PC-9 (cell line): Measurements from ENCODE around the gene PRCD. TPM values are rescaled to one million over a fixed set of nuclear protein-coding genes. Genes with fewer than 3 reads are reported as not detected.
A peak's percentile ranks its signal among the peaks of the same experiment; 100 is the strongest.

Experiments used
- BruUV-seq: library from RNA; stranded (reverse); fragments of 400-500 nt; replicated peaks from 2 replicates; lab custom pipeline; 2021; lab: Mats Ljungman, UMichigan
- CTCF ChIA-PET: fragments of 300-600 bp; sonication (Branson Sonifier 250); formaldehyde crosslinking; loops from one replicate; lab custom pipeline; 2022; ENCODE audit warnings: antibody characterized with exemption; lab: Charles Lee
- POLR2A ChIA-PET: fragments of 300-600 bp; sonication (Branson Sonifier 250); formaldehyde crosslinking; loops from one replicate; lab custom pipeline; 2022; ENCODE audit warnings: antibody characterized with exemption; ENCODE audit not compliant: unreplicated experiment; lab: Charles Lee
- DNase-seq, 2 experiments: peaks; one replicate each; pipeline versions ENCODE4 v3.0.0 to v3.0.0-alpha.2; 2015 to 2022; ENCODE audit warnings: mixed read lengths in 1 of 2
- H2AFZ ChIP-seq: fragments of 200-600 bp; sonication (generic); 2 replicates; pipeline ENCODE4 v1.8.1; 2017; ENCODE audit warnings: antibody characterized with exemption
- H3F3A ChIP-seq: fragments of 200-600 bp; sonication (generic); 2 replicates; pipeline ENCODE4 v1.8.1; 2017; ENCODE audit warnings: antibody characterized with exemption, mild to moderate bottlenecking, low read depth; ENCODE audit not compliant: insufficient read depth
- H3K27ac ChIP-seq: fragments of 200-600 bp; sonication (generic); 2 replicates; pipeline ENCODE4 v1.6.1; 2016; ENCODE audit warnings: mixed run types
- H3K27me3 ChIP-seq: fragments of 200-600 bp; sonication (generic); 2 replicates; pipeline ENCODE4 v1.6.1; 2016; ENCODE audit warnings: low read depth, mixed run types; ENCODE audit not compliant: insufficient read depth
- H3K36me3 ChIP-seq: fragments of 200-600 bp; sonication (generic); 2 replicates; pipeline ENCODE4 v1.6.1; 2016; ENCODE audit warnings: low read depth, mixed run types
- H3K4me1 ChIP-seq: fragments of 200-600 bp; sonication (generic); replicated peaks from 2 replicates; pipeline ENCODE4 v1.6.1; 2016; ENCODE audit warnings: mixed run types; ENCODE audit not compliant: insufficient read depth
- H3K4me2 ChIP-seq: fragments of 200-600 bp; sonication (generic); 2 replicates; pipeline ENCODE4 v1.6.1; 2017; ENCODE audit warnings: mixed run types
- H3K4me3 ChIP-seq: fragments of 200-600 bp; sonication (generic); 2 replicates; pipeline ENCODE4 v1.6.1; 2016; ENCODE audit warnings: mixed run types
- H3K79me2 ChIP-seq: fragments of 200-600 bp; sonication (generic); 2 replicates; pipeline ENCODE4 v1.6.1; 2017; ENCODE audit warnings: low read depth, mixed run types
- H3K9me2 ChIP-seq: fragments of 200-600 bp; sonication (generic); 2 replicates; pipeline ENCODE4 v1.8.1; 2017; ENCODE audit warnings: mild to moderate bottlenecking; ENCODE audit not compliant: insufficient read depth
- H3K9me3 ChIP-seq: fragments of 200-600 bp; sonication (generic); 2 replicates; pipeline ENCODE4 v1.8.1; 2016; ENCODE audit warnings: low read depth; ENCODE audit not compliant: insufficient read depth
- H4K20me1 ChIP-seq: fragments of 200-600 bp; sonication (generic); 2 replicates; pipeline ENCODE4 v1.8.1; 2017; ENCODE audit not compliant: insufficient read depth
- CTCF ChIP-seq: fragments of 200-600 bp; sonication (generic); conservative IDR thresholded peaks from 2 replicates; pipeline ENCODE4 v1.6.1; 2017; ENCODE audit warnings: mixed run types, antibody characterized with exemption, mild to moderate bottlenecking, moderate library complexity
- EZH2 ChIP-seq: fragments of 200-600 bp; sonication (generic); IDR thresholded peaks from 2 replicates; pipeline ENCODE4 v1.8.0; 2017; ENCODE audit warnings: antibody characterized with exemption, low read depth
- intact Hi-C: fragments of 100-400 bp; cut with micrococcal nuclease; formaldehyde crosslinking; loops from one replicate; pipeline ENCODE4 v1.10.0; 2022; ENCODE audit not compliant: unreplicated experiment
- total RNA-seq: library from RNA; stranded (reverse); gene quantifications from 2 replicates; pipeline ENCODE4 v1.2.3, GENCODE V29; 2021

Gene PRCD
- total RNA-seq, 1 experiment from 2014 or later = 2.7 TPM

- intact Hi-C loops = loop anchor here (1.0 kb wide), 2 partner anchors 23 to 79 kb away; partner anchors contain the start of gene AANAT
- no TSS peak for BruUV-seq
- Histone ChIP-seq H3K4me2 (no peak overlapping the region), H2AFZ (no peak overlapping the region), H3K27me3 (no peaks in the 10 kb centered on the region), H3K9me3 (no peaks in the 10 kb centered on the region), H4K20me1 (no peaks in the 10 kb centered on the region), H3K9me2 (no peaks in the 10 kb centered on the region), H3K36me3 (no peaks in the 10 kb centered on the region), H3K4me1 (peaks cover 14% of the 10 kb centered on the region), H3K4me3 (no peak overlapping the region), H3F3A (peaks cover 17% of the 10 kb centered on the region), H3K27ac (no peak overlapping the region), H3K79me2 (no peaks in the 10 kb centered on the region)
- POLR2A ChIA-PET = no interaction called here
- CTCF ChIA-PET = interaction anchor here (0.5 to 1.1 kb wide), 4 partner anchors 23 to 112 kb away, joined by 3 to 10 read pairs (median 5); partner anchors contain the start of gene AANAT
- TF ChIP-seq CTCF (no peak), EZH2 (no peak)
- no peak for DNase-seq
Observed at GRCh38 chr17:76546556-76547182, 6.8 kb downstream of the PRCD start.

GRCh38 chr17:76547183-76547641 is 7.4 kb downstream of the PRCD start:
- POLR2A ChIA-PET = no interaction called here
- TSS peak; percentile 16 for BruUV-seq
- H3K4me3 ChIP-seq = no peak overlapping the region
- TF ChIP-seq EZH2 (no peak), CTCF (peak; percentile 69)
- peaks cover 15% of the 10 kb centered on the region for H3K4me1 ChIP-seq
- no peak overlapping the region for H3K27ac ChIP-seq
- peak in 1 of 2 experiments; percentile 47 for DNase-seq
- H3K27me3 ChIP-seq = no peaks in the 10 kb centered on the region
- H3F3A ChIP-seq = peaks cover 18% of the 10 kb centered on the region
- H3K9me2 ChIP-seq = no peaks in the 10 kb centered on the region
- intact Hi-C loops = loop anchor here (1.0 kb wide), 2 partner anchors 24 to 80 kb away; partner anchors contain the start of gene AANAT
- H4K20me1 ChIP-seq = no peaks in the 10 kb centered on the region
- no peak overlapping the region for H2AFZ ChIP-seq
- no peaks in the 10 kb centered on the region for H3K79me2 ChIP-seq
- H3K9me3 ChIP-seq = no peaks in the 10 kb centered on the region
- H3K36me3 ChIP-seq = no peaks in the 10 kb centered on the region
- CTCF ChIA-PET = interaction anchor here (1.0 to 1.1 kb wide), 2 partner anchors 24 to 25 kb away, joined by 3 to 5 read pairs; no protein-coding TSS in a partner anchor
- no peak overlapping the region for H3K4me2 ChIP-seq

- Histone ChIP-seq H4K20me1 (no peaks in the 10 kb centered on the region), H3K27ac (no peak overlapping the region), H3K9me2 (no peaks in the 10 kb centered on the region), H3K4me2 (no peak overlapping the region), H3F3A (peaks cover 18% of the 10 kb centered on the region), H3K27me3 (no peaks in the 10 kb centered on the region), H3K36me3 (no peaks in the 10 kb centered on the region), H3K79me2 (no peaks in the 10 kb centered on the region), H3K4me3 (no peak overlapping the region), H3K4me1 (peaks cover 15% of the 10 kb centered on the region), H2AFZ (no peak overlapping the region), H3K9me3 (no peaks in the 10 kb centered on the region)
- CTCF ChIA-PET = no interaction called here
- intact Hi-C loops = loop anchor here (1.0 kb wide), 2 partner anchors 24 to 80 kb away; partner anchors contain the start of gene AANAT
- no peak for DNase-seq
- BruUV-seq = no TSS peak
- POLR2A ChIA-PET = no interaction called here
- no peak for TF ChIP-seq CTCF
- no peak for TF ChIP-seq EZH2
Observed at GRCh38 chr17:76547642-76548202, 7.9 kb downstream of the PRCD start.
